H9 (cell line): Measurements from ENCODE around the gene TOM1L2. TPM values are rescaled to one million over a fixed set of nuclear protein-coding genes. Genes with fewer than 3 reads are reported as not detected.

Experiments
- DNase-seq: peaks from one replicate; pipeline ENCODE4 v3.0.0-alpha.2; 2017
- H2AFZ ChIP-seq: one replicate; pipeline ENCODE4 v1.6.1; 2013; ENCODE audit warnings: mild to moderate bottlenecking, low read length, control low read depth, moderate library complexity
- H2AK5ac ChIP-seq: 2 replicates; pipeline ENCODE4 v1.6.1; 2013; ENCODE audit warnings: low read length, control low read depth, mixed read lengths; ENCODE audit not compliant: insufficient read length
- H2BK120ac ChIP-seq: one replicate; pipeline ENCODE4 v1.6.1; 2013; ENCODE audit warnings: low read depth, mild to moderate bottlenecking, low read length, control low read depth, inconsistent platforms; ENCODE audit not compliant: poor library complexity, severe bottlenecking
- H2BK12ac ChIP-seq: 2 replicates; pipeline ENCODE4 v1.6.1; 2013; ENCODE audit warnings: low read length, control low read depth, mixed read lengths, low read depth; ENCODE audit not compliant: insufficient read length
- H2BK15ac ChIP-seq: 2 replicates; pipeline ENCODE4 v1.6.1; 2013; ENCODE audit warnings: low read depth, low read length, control low read depth
- H2BK20ac ChIP-seq: one replicate; pipeline ENCODE4 v1.6.1; 2013; ENCODE audit warnings: low read depth, mild to moderate bottlenecking, low read length, control low read depth, inconsistent platforms; ENCODE audit not compliant: poor library complexity, severe bottlenecking
- H2BK5ac ChIP-seq: 2 replicates; pipeline ENCODE4 v1.6.1; 2013; ENCODE audit warnings: low read length, control low read depth, mixed read lengths; ENCODE audit not compliant: insufficient read length
- H3K14ac ChIP-seq: 2 replicates; pipeline ENCODE4 v1.6.1; 2013; ENCODE audit warnings: low read length, control low read depth; ENCODE audit not compliant: insufficient read depth
- H3K18ac ChIP-seq: 2 replicates; pipeline ENCODE4 v1.6.1; 2013; ENCODE audit warnings: low read depth, mild to moderate bottlenecking, mixed read lengths, low read length, control low read depth; ENCODE audit not compliant: insufficient read length
- H3K23ac ChIP-seq: 2 replicates; pipeline ENCODE4 v1.6.1; 2013; ENCODE audit warnings: low read length, control low read depth, mixed read lengths, low read depth; ENCODE audit not compliant: insufficient read length
- H3K23me2 ChIP-seq: 2 replicates; pipeline ENCODE4 v1.6.1; 2013; ENCODE audit warnings: low read depth, mild to moderate bottlenecking, mixed read lengths, low read length, control low read depth; ENCODE audit not compliant: insufficient read length, poor library complexity, severe bottlenecking
- H3K27ac ChIP-seq: 2 replicates; pipeline ENCODE4 v1.5.1; 2013; ENCODE audit warnings: low read length, control low read depth, mixed read lengths, low read depth; ENCODE audit not compliant: insufficient read length
- H3K27me3 ChIP-seq: 2 replicates; pipeline ENCODE4 v1.6.1; 2013; ENCODE audit warnings: low read length, control low read depth, inconsistent platforms; ENCODE audit not compliant: insufficient read depth
- H3K4ac ChIP-seq: 2 replicates; pipeline ENCODE4 v1.6.1; 2013; ENCODE audit warnings: low read depth, mild to moderate bottlenecking, control low read depth, inconsistent platforms, low read length, moderate library complexity
- H3K4me1 ChIP-seq: 2 replicates; pipeline ENCODE4 v1.6.1; 2013; ENCODE audit warnings: low read length, control low read depth, inconsistent platforms; ENCODE audit not compliant: insufficient read depth
- H3K4me2 ChIP-seq: 2 replicates; pipeline ENCODE4 v1.6.1; 2013; ENCODE audit warnings: low read length, control low read depth, mixed read lengths; ENCODE audit not compliant: insufficient read length, insufficient read depth
- H3K56ac ChIP-seq: 2 replicates; pipeline ENCODE4 v1.6.1; 2013; ENCODE audit warnings: low read depth, mild to moderate bottlenecking, mixed read lengths, low read length, control low read depth; ENCODE audit not compliant: insufficient read length
- H3K79me1 ChIP-seq: 2 replicates; pipeline ENCODE4 v1.6.1; 2013; ENCODE audit warnings: low read depth, mild to moderate bottlenecking, moderate library complexity, low read length, control low read depth, inconsistent platforms; ENCODE audit not compliant: insufficient read depth, poor library complexity, severe bottlenecking
- H3K79me2 ChIP-seq: 2 replicates; pipeline ENCODE4 v1.6.1; 2013; ENCODE audit warnings: low read length, control low read depth, inconsistent platforms; ENCODE audit not compliant: insufficient read depth
- H3K9ac ChIP-seq: 2 replicates; pipeline ENCODE4 v1.6.1; 2013; ENCODE audit warnings: low read length, control low read depth, mixed read lengths; ENCODE audit not compliant: insufficient read length; ENCODE audit errors: extremely low read depth
- H3K9me3 ChIP-seq: one replicate; pipeline ENCODE4 v1.6.1; 2013; ENCODE audit warnings: low read depth, low read length, inconsistent platforms; ENCODE audit not compliant: control insufficient read depth
- H3T11ph ChIP-seq: one replicate; pipeline ENCODE4 v1.6.1; 2013; ENCODE audit warnings: mild to moderate bottlenecking, low read length, control low read depth, inconsistent platforms
- H4K20me1 ChIP-seq: one replicate; pipeline ENCODE4 v1.6.1; 2013; ENCODE audit not compliant: control insufficient read depth, insufficient read length, insufficient read depth
- H4K5ac ChIP-seq: 2 replicates; pipeline ENCODE4 v1.6.1; 2013; ENCODE audit warnings: low read depth, mild to moderate bottlenecking, mixed read lengths, low read length, control low read depth; ENCODE audit not compliant: insufficient read length
- H4K8ac ChIP-seq: replicated peaks from 2 replicates; pipeline ENCODE4 v1.6.1; 2013; ENCODE audit warnings: low read length, control low read depth, mixed read lengths, low read depth; ENCODE audit not compliant: insufficient read length
- H4K91ac ChIP-seq: 2 replicates; pipeline ENCODE4 v1.6.1; 2013; ENCODE audit warnings: low read depth, mild to moderate bottlenecking, moderate library complexity, mixed read lengths, low read length, control low read depth; ENCODE audit not compliant: insufficient read length
- H3K27ac Mint-ChIP-seq, 3 experiments: 2 replicates in 2 of 3; 3 replicates in 1 of 3; pipeline ENCODE4 v1.8.0; 2020 to 2021; ENCODE audit warnings: mixed read lengths in 3 of 3, mild to moderate bottlenecking in 1 of 3, moderate library complexity in 1 of 3
- H3K27me3 Mint-ChIP-seq: 2 replicates; pipeline ENCODE4 v1.8.0; 2021; ENCODE audit warnings: low read depth, mild to moderate bottlenecking, moderate library complexity, mixed read lengths
- H3K36me3 Mint-ChIP-seq, 3 experiments: 2 replicates in 2 of 3; 3 replicates in 1 of 3; pipeline ENCODE4 v1.8.0; 2020 to 2021; ENCODE audit warnings: low read depth in 3 of 3, mixed read lengths in 3 of 3; ENCODE audit not compliant: insufficient read depth in 1 of 3
- H3K4me1 Mint-ChIP-seq, 2 experiments: 2 replicates each; pipeline ENCODE4 v1.8.0; 2020; ENCODE audit warnings: mixed read lengths in 2 of 2
- H3K4me3 Mint-ChIP-seq, 2 experiments: 2 replicates in 1 of 2; 3 replicates in 1 of 2; pipeline ENCODE4 v1.8.0; 2020 to 2021; ENCODE audit warnings: mild to moderate bottlenecking in 2 of 2, mixed read lengths in 2 of 2, moderate library complexity in 1 of 2
- H3K9me3 Mint-ChIP-seq, 2 experiments: 2 replicates in 1 of 2; 3 replicates in 1 of 2; pipeline ENCODE4 v1.8.0; 2020; ENCODE audit warnings: mild to moderate bottlenecking in 2 of 2, mixed read lengths in 2 of 2, moderate library complexity in 1 of 2
- WGBS: extraction: QIAGEN DNeasy Blood & Tissue Kit; methylation state at CpG from one replicate; pipeline ENCODE4 v1.1.7; 2013; ENCODE audit warnings: missing lambda C conversion rate, low lambda C conversion rate, mixed read lengths; ENCODE audit not compliant: insufficient read length; ENCODE audit errors: extremely low coverage; 5-methylcytosine and 5-hydroxymethylcytosine counted together
- total RNA-seq: library from RNA; stranded (reverse); gene quantifications from 2 replicates; pipeline ENCODE4 v1.2.1, GENCODE V29; 2021
- TF ChIP-seq, protein P1 (sequence below): fragments of 200-600 bp; sonication (generic); conservative IDR thresholded peaks from 3 replicates; pipeline ENCODE4 v1.8.0; 2021; ENCODE audit warnings: antibody characterized with exemption, mild to moderate bottlenecking

TOM1L2 gene
- total RNA-seq, 1 experiment from 2014 or later = 4.6 TPM

DNA sequence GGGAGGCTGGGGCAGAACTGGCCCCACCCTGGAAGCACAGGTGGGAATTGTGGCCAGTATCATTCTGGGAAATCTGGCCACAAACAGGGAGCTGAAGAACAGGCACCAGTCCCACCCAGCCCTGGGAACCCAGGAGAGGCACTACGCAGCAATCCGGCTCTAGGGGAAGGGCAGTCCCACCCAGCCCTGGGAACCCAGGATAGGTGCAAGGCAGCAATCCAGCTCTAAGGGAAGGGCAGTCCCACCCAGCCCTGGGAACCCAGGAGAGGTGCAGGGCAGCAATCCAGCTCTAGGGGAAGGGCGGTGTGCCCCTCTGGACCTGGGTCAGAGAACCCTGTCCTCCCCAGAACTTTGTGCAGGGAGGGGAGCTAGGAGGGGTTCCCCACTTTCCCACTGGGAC, 7.6 kb upstream of the TOM1L2 start:
- H2BK120ac ChIP-seq = no peak overlapping the region
- no peak overlapping the region for H3K4ac ChIP-seq
- Mint-ChIP-seq H3K36me3 (no peaks in the 10 kb centered on the region), H3K27me3 (no peaks in the 10 kb centered on the region; the same call in 1 of the 2 replicates), H3K4me3 (no peak overlapping the region), H3K27ac (no peak overlapping the region), H3K4me1 (no peaks in the 10 kb centered on the region), H3K9me3 (no peaks in the 10 kb centered on the region; a peak in 1 of 5 replicates)
- H3K23ac ChIP-seq = no peak overlapping the region
- H3K14ac ChIP-seq = no peak overlapping the region
- H3K79me1 ChIP-seq = no peaks in the 10 kb centered on the region
- no peaks in the 10 kb centered on the region for H3K79me2 ChIP-seq
- no peak overlapping the region for H2BK12ac ChIP-seq
- H3K56ac ChIP-seq = no peak overlapping the region
- no peak overlapping the region for H3K27ac ChIP-seq
- TF ChIP-seq, protein P1, sequence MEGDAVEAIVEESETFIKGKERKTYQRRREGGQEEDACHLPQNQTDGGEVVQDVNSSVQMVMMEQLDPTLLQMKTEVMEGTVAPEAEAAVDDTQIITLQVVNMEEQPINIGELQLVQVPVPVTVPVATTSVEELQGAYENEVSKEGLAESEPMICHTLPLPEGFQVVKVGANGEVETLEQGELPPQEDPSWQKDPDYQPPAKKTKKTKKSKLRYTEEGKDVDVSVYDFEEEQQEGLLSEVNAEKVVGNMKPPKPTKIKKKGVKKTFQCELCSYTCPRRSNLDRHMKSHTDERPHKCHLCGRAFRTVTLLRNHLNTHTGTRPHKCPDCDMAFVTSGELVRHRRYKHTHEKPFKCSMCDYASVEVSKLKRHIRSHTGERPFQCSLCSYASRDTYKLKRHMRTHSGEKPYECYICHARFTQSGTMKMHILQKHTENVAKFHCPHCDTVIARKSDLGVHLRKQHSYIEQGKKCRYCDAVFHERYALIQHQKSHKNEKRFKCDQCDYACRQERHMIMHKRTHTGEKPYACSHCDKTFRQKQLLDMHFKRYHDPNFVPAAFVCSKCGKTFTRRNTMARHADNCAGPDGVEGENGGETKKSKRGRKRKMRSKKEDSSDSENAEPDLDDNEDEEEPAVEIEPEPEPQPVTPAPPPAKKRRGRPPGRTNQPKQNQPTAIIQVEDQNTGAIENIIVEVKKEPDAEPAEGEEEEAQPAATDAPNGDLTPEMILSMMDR = no peak
- no peak overlapping the region for H4K5ac ChIP-seq
- no peak overlapping the region for H2AK5ac ChIP-seq
- H3K4me2 ChIP-seq = no peak overlapping the region
- H2BK5ac ChIP-seq = no peak overlapping the region
- H4K91ac ChIP-seq = no peak overlapping the region
- DNase-seq = no peak
- H3T11ph ChIP-seq = no peak overlapping the region
- H4K20me1 ChIP-seq = no peaks in the 10 kb centered on the region
- H3K4me1 ChIP-seq = no peaks in the 10 kb centered on the region
- H3K9ac ChIP-seq = no peak overlapping the region
- no peak overlapping the region for H2BK15ac ChIP-seq
- H3K27me3 ChIP-seq = no peaks in the 10 kb centered on the region
- no CpG with 5 or more reads among the region's 3 CpGs for WGBS
- no peaks in the 10 kb centered on the region for H3K23me2 ChIP-seq
- no peak overlapping the region for H3K18ac ChIP-seq
- H3K9me3 ChIP-seq = no peaks in the 10 kb centered on the region
- no peak overlapping the region for H2BK20ac ChIP-seq
- no peak overlapping the region for H2AFZ ChIP-seq
- H4K8ac ChIP-seq = no peak overlapping the region
